Choroid plexus epithelial cell (primary cell): ENCODE data around the gene GASK1A.

Experiments
- DNase-seq: peaks from one replicate; pipeline ENCODE4 v3.0.0-alpha.2; 2010; ENCODE audit warnings: low read depth
- H3K4me3 ChIP-seq: 2 replicates; pipeline ENCODE4 v1.5.1; 2011; ENCODE audit warnings: low read depth, mild to moderate bottlenecking, control low read depth, low read length, moderate library complexity
- CTCF ChIP-seq: conservative IDR thresholded peaks from 2 replicates; pipeline ENCODE4 v1.5.1; 2011; ENCODE audit warnings: low read depth, mild to moderate bottlenecking, control low read depth, inconsistent platforms, low read length, moderate library complexity

The GASK1A gene

GRCh38 chr3:43019826-43020225, 40.7 kb downstream of the GASK1A start:
- DNase-seq, result no peak
- TF ChIP-seq CTCF, result no peak
- H3K4me3 ChIP-seq, result no peak overlapping the region

GRCh38 chr3:43021186-43021585, 42.1 kb downstream of the GASK1A start:
- TF ChIP-seq CTCF, result no peak
- H3K4me3 ChIP-seq, result no peak overlapping the region

GRCh38 chr3:43022121-43022520, 43.0 kb downstream of the GASK1A start:
- TF ChIP-seq CTCF, result no peak
- no peak overlapping the region for H3K4me3 ChIP-seq
- no peak for DNase-seq

More at GRCh38 chr3:43021186-43021585, 42.1 kb downstream of the GASK1A start:
- DNase-seq, result no peak

GRCh38 chr3:43023066-43023465, 44.0 kb downstream of the GASK1A start:
- no peak overlapping the region for H3K4me3 ChIP-seq
- DNase-seq, result no peak
- TF ChIP-seq CTCF, result no peak

GRCh38 chr3:43023746-43024145, 44.6 kb downstream of the GASK1A start:
- TF ChIP-seq CTCF, result no peak
- no peak overlapping the region for H3K4me3 ChIP-seq
- no peak for DNase-seq

- no peak for TF ChIP-seq CTCF
- no peak overlapping the region for H3K4me3 ChIP-seq
- DNase-seq, result no peak
These were observed 45.2 kb downstream of the GASK1A start for GRCh38 chr3:43024181-43024885.

GRCh38 chr3:43025423-43025822, 46.3 kb downstream of the GASK1A start:
- H3K4me3 ChIP-seq, result no peak overlapping the region
- no peak for TF ChIP-seq CTCF
- DNase-seq, result no peak
